ENCODE results near the gene TRAF6.

DNA sequence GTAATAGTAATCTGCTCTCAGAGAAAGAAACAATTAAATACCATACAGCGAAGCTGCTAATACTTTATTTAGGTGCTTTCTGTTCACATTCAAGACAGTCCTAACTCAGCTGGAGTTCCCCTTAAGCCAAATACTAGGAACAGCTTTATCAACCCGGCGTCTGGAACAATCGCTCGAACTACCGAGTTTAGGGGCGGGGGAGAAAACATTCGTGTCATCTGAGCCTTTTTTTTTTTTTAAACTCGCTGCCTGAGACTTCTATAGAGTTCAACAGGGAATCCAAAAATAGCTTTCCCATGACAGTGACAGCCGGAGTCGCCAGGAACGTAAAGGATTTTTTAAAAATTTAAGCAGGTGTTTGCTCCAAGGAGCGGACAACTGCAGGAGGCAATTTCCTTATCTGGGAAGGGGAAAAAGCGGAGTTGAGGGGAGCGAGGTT lies 852 bp downstream of the TRAF6 start:
- no peak for TF ChIP-seq SIN3A (IDR thresholded peaks at IDR 0.05; ENCODE audit: low read depth)
- no peak for TF ChIP-seq CTCF (IDR thresholded peaks at IDR 0.05 in 2 of 3, conservative IDR thresholded peaks at IDR 0.05 in 1 of 3; ENCODE audit: borderline replicate concordance in 1 of 3, insufficient read depth in 1 of 3, low read depth in 2 of 3, low read length in 2 of 3)
- no peak for TF ChIP-seq SP1 (IDR thresholded peaks at IDR 0.05; ENCODE audit: low read depth)
- TF ChIP-seq EZH2phosphoT487 (IDR thresholded peaks at IDR 0.05; ENCODE audit: borderline replicate concordance) = no peak
- TF ChIP-seq EZH2 (IDR thresholded peaks at IDR 0.05) = no peak
- no peak for TF ChIP-seq CEBPB (IDR thresholded peaks at IDR 0.05; ENCODE audit: low read depth)
- TF ChIP-seq ZNF274 (IDR thresholded peaks at IDR 0.05; ENCODE audit: low read depth, low read length) = no peak
- TF ChIP-seq, protein P1, sequence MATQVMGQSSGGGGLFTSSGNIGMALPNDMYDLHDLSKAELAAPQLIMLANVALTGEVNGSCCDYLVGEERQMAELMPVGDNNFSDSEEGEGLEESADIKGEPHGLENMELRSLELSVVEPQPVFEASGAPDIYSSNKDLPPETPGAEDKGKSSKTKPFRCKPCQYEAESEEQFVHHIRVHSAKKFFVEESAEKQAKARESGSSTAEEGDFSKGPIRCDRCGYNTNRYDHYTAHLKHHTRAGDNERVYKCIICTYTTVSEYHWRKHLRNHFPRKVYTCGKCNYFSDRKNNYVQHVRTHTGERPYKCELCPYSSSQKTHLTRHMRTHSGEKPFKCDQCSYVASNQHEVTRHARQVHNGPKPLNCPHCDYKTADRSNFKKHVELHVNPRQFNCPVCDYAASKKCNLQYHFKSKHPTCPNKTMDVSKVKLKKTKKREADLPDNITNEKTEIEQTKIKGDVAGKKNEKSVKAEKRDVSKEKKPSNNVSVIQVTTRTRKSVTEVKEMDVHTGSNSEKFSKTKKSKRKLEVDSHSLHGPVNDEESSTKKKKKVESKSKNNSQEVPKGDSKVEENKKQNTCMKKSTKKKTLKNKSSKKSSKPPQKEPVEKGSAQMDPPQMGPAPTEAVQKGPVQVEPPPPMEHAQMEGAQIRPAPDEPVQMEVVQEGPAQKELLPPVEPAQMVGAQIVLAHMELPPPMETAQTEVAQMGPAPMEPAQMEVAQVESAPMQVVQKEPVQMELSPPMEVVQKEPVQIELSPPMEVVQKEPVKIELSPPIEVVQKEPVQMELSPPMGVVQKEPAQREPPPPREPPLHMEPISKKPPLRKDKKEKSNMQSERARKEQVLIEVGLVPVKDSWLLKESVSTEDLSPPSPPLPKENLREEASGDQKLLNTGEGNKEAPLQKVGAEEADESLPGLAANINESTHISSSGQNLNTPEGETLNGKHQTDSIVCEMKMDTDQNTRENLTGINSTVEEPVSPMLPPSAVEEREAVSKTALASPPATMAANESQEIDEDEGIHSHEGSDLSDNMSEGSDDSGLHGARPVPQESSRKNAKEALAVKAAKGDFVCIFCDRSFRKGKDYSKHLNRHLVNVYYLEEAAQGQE (IDR thresholded peaks at IDR 0.05; ENCODE audit: low read depth) = no peak
- no peak for TF ChIP-seq RAD21 (IDR thresholded peaks at IDR 0.05; ENCODE audit: low read depth)
- TF ChIP-seq YY1 (IDR thresholded peaks at IDR 0.05; ENCODE audit: extremely low read depth, insufficient replicate concordance, low read depth, low read length) = no peak

Measured in HCT116 (cell line).